ENCODE measurements around the gene MAP4. TPM values are rescaled to one million over a fixed set of nuclear protein-coding genes. Genes with fewer than 3 reads are reported as not detected.

The MAP4 gene
- total RNA-seq, 2 experiments from 2014 or later: 101 to 103 TPM

- CTCF ChIA-PET: interaction anchor here (0.7 to 1.1 kb wide), 2 partner anchors 113 to 177 kb away, joined by 3 read pairs; no protein-coding TSS in a partner anchor
- TF ChIP-seq CTCF (IDR thresholded peaks at IDR 0.05): no peak
- Mint-ChIP-seq H3K36me3 (ENCODE audit: low read depth) (no peaks in the 10 kb centered on the region), H3K27me3 (no peaks in the 10 kb centered on the region), H3K4me1 (ENCODE audit: low read depth) (no peaks in the 10 kb centered on the region), H3K9me3 (no peaks in the 10 kb centered on the region), H3K27ac (no peak overlapping the region), H3K4me3 (no peak overlapping the region)
- DNase-seq (no peak), ATAC-seq (no peak)
- intact Hi-C loops (cut with micrococcal nuclease): no loop called here
- POLR2A ChIA-PET: no interaction called here
Observed at GRCh38 chr3:47950453-47951169, 65.6 kb downstream of the MAP4 start.

GRCh38 chr3:47949979-47950378, 66.2 kb downstream of the MAP4 start:
- intact Hi-C loops (cut with micrococcal nuclease): no loop called here
- ChIA-PET POLR2A (no interaction called here), CTCF (interaction anchor here (0.7 kb wide), 1 partner anchor 178 kb away, joined by 3 read pairs; no protein-coding TSS in a partner anchor)
- Mint-ChIP-seq H3K27ac (no peak overlapping the region), H3K36me3 (ENCODE audit: low read depth) (no peaks in the 10 kb centered on the region), H3K4me3 (no peak overlapping the region), H3K27me3 (no peaks in the 10 kb centered on the region), H3K4me1 (ENCODE audit: low read depth) (no peaks in the 10 kb centered on the region), H3K9me3 (no peaks in the 10 kb centered on the region)
- ATAC-seq (no peak), DNase-seq (no peak)
- no peak for TF ChIP-seq CTCF (IDR thresholded peaks at IDR 0.05)

GRCh38 chr3:47940232-47940631, 76.0 kb downstream of the MAP4 start:
- H3K36me3 Mint-ChIP-seq (ENCODE audit: low read depth): no peaks in the 10 kb centered on the region
- no peak for TF ChIP-seq CTCF (IDR thresholded peaks at IDR 0.05)
- no peaks in the 10 kb centered on the region for H3K27me3 Mint-ChIP-seq
- H3K27ac Mint-ChIP-seq: no peak overlapping the region
- ATAC-seq (no peak), DNase-seq (no peak)
- intact Hi-C loops (cut with micrococcal nuclease): no loop called here
- no peak overlapping the region for H3K4me3 Mint-ChIP-seq
- H3K9me3 Mint-ChIP-seq: no peaks in the 10 kb centered on the region
- CTCF ChIA-PET: no interaction called here
- H3K4me1 Mint-ChIP-seq (ENCODE audit: low read depth): no peaks in the 10 kb centered on the region
- POLR2A ChIA-PET: no interaction called here

- DNase-seq (no peak), ATAC-seq (no peak)
- Mint-ChIP-seq H3K4me3 (no peak overlapping the region), H3K9me3 (no peaks in the 10 kb centered on the region), H3K4me1 (ENCODE audit: low read depth) (no peaks in the 10 kb centered on the region), H3K36me3 (ENCODE audit: low read depth) (no peaks in the 10 kb centered on the region), H3K27me3 (no peaks in the 10 kb centered on the region), H3K27ac (no peak overlapping the region)
- ChIA-PET CTCF (no interaction called here), POLR2A (no interaction called here)
- intact Hi-C loops (cut with micrococcal nuclease): no loop called here
- no peak for TF ChIP-seq CTCF (IDR thresholded peaks at IDR 0.05)
Observed at GRCh38 chr3:47932421-47932820, 83.8 kb downstream of the MAP4 start.

GRCh38 chr3:47930979-47931378, 85.2 kb downstream of the MAP4 start:
- Mint-ChIP-seq H3K27ac (no peak overlapping the region), H3K36me3 (ENCODE audit: low read depth) (peaks cover 5% of the 10 kb centered on the region), H3K4me1 (ENCODE audit: low read depth) (no peaks in the 10 kb centered on the region), H3K9me3 (no peaks in the 10 kb centered on the region), H3K27me3 (no peaks in the 10 kb centered on the region), H3K4me3 (no peak overlapping the region)
- no peak for DNase-seq
- no peak for TF ChIP-seq CTCF (IDR thresholded peaks at IDR 0.05)
- CTCF ChIA-PET: no interaction called here
- ATAC-seq: no peak
- POLR2A ChIA-PET: no interaction called here
- intact Hi-C loops (cut with micrococcal nuclease): no loop called here

Measured in activated CD8-positive, alpha-beta T cell treated with anti-CD3 and anti-CD28 coated beads for 36 hours (primary cell).